Measurements from ENCODE around the gene ARHGAP20. TPM values are rescaled to one million over a fixed set of nuclear protein-coding genes. Genes with fewer than 3 reads are reported as not detected.

Gene ARHGAP20
- total RNA-seq, 1 experiment from 2014 or later: 0.04 TPM

DNA sequence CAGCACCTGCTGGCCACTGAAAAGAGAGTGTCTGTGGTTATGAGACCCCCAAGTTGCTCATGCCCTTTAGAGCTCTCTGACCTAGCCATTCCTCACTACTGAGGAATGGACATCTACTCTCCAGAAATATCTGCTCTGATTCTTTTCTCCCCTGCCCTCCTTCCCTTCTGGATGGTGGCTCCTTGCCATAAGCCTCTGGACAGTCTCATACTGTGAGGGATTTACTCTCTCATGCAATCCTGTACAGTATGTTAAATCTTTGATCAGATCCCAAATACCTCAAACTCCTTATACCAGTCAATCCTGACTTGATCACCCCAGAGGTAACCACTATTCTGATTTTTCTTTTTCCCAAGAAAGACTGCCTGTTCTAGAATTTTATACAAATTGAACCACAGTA is 80.7 kb downstream of the ARHGAP20 start:
- H2BK15ac ChIP-seq (ENCODE audit: low read depth, low read length): no peak overlapping the region
- H3K56ac ChIP-seq (ENCODE audit: insufficient read length, low read depth, low read length): no peak overlapping the region
- Mint-ChIP-seq H3K4me1 (no peaks in the 10 kb centered on the region), H3K4me3 (no peak overlapping the region), H3K27me3 (ENCODE audit: low read depth) (no peaks in the 10 kb centered on the region), H3K36me3 (ENCODE audit: insufficient read depth in 1 of 3, low read depth in 3 of 3) (no peaks in the 10 kb centered on the region), H3K9me3 (no peaks in the 10 kb centered on the region), H3K27ac (no peak overlapping the region)
- H3K23me2 ChIP-seq (ENCODE audit: insufficient read length, low read depth, low read length, poor library complexity, severe bottlenecking): no peaks in the 10 kb centered on the region
- no peak overlapping the region for H4K5ac ChIP-seq (ENCODE audit: insufficient read length, low read depth, low read length)
- H4K20me1 ChIP-seq (ENCODE audit: control insufficient read depth, insufficient read depth, insufficient read length): no peaks in the 10 kb centered on the region
- no peak overlapping the region for H3K23ac ChIP-seq (ENCODE audit: insufficient read length, low read depth, low read length)
- H2BK120ac ChIP-seq (ENCODE audit: low read depth, low read length, poor library complexity, severe bottlenecking): no peak overlapping the region
- H3K4me2 ChIP-seq (ENCODE audit: insufficient read depth, insufficient read length, low read length): no peak overlapping the region
- no peaks in the 10 kb centered on the region for H3K27me3 ChIP-seq (ENCODE audit: insufficient read depth, low read length)
- no peak overlapping the region for H3K9ac ChIP-seq (ENCODE audit: extremely low read depth, insufficient read length, low read length)
- H2BK12ac ChIP-seq (ENCODE audit: insufficient read length, low read depth, low read length): no peak overlapping the region
- no peak overlapping the region for H2BK5ac ChIP-seq (ENCODE audit: insufficient read length, low read length)
- no peaks in the 10 kb centered on the region for H3K79me1 ChIP-seq (ENCODE audit: insufficient read depth, low read depth, low read length, poor library complexity, severe bottlenecking)
- H3K79me2 ChIP-seq (ENCODE audit: insufficient read depth, low read length): no peaks in the 10 kb centered on the region
- no peak overlapping the region for H3T11ph ChIP-seq (ENCODE audit: low read length)
- no peak overlapping the region for H2AK5ac ChIP-seq (ENCODE audit: insufficient read length, low read length)
- TF ChIP-seq, protein P1, sequence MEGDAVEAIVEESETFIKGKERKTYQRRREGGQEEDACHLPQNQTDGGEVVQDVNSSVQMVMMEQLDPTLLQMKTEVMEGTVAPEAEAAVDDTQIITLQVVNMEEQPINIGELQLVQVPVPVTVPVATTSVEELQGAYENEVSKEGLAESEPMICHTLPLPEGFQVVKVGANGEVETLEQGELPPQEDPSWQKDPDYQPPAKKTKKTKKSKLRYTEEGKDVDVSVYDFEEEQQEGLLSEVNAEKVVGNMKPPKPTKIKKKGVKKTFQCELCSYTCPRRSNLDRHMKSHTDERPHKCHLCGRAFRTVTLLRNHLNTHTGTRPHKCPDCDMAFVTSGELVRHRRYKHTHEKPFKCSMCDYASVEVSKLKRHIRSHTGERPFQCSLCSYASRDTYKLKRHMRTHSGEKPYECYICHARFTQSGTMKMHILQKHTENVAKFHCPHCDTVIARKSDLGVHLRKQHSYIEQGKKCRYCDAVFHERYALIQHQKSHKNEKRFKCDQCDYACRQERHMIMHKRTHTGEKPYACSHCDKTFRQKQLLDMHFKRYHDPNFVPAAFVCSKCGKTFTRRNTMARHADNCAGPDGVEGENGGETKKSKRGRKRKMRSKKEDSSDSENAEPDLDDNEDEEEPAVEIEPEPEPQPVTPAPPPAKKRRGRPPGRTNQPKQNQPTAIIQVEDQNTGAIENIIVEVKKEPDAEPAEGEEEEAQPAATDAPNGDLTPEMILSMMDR (conservative IDR thresholded peaks at IDR 0.05): no peak
- DNase-seq: no peak
- no peaks in the 10 kb centered on the region for H3K9me3 ChIP-seq (ENCODE audit: control insufficient read depth, low read depth, low read length)
- no peak overlapping the region for H3K18ac ChIP-seq (ENCODE audit: insufficient read length, low read depth, low read length)
- H4K8ac ChIP-seq (replicated peaks; ENCODE audit: insufficient read length, low read depth, low read length): no peak overlapping the region
- H2AFZ ChIP-seq (ENCODE audit: low read length): no peak overlapping the region
- no peak overlapping the region for H3K27ac ChIP-seq (ENCODE audit: insufficient read length, low read depth, low read length)
- no peak overlapping the region for H3K4ac ChIP-seq (ENCODE audit: low read depth, low read length)
- H3K4me1 ChIP-seq (ENCODE audit: insufficient read depth, low read length): no peaks in the 10 kb centered on the region
- H3K14ac ChIP-seq (ENCODE audit: insufficient read depth, low read length): no peak overlapping the region
- H2BK20ac ChIP-seq (ENCODE audit: low read depth, low read length, poor library complexity, severe bottlenecking): no peak overlapping the region
- H4K91ac ChIP-seq (ENCODE audit: insufficient read length, low read depth, low read length): no peak overlapping the region

Measured in H9 (cell line).